GM18951 (cell line): ENCODE results near the gene DNMT3A.

Experiments used
- POLR2A ChIP-seq: IDR thresholded peaks from 4 replicates; pipeline ENCODE4 v1.6.1; 2011; ENCODE audit warnings: mild to moderate bottlenecking; ENCODE audit not compliant: insufficient read length, insufficient read depth; ENCODE audit errors: extremely low read depth
- in situ Hi-C: fragments of 300-500 bp; cut with MboI; formaldehyde crosslinking; loops from one replicate; pipeline ENCODE4 v1.12.0; 2022; ENCODE audit warnings: low sequenced_read_pairs, mixed read lengths, inconsistent platforms; ENCODE audit not compliant: unreplicated experiment

The DNMT3A gene

GRCh38 chr2:25347846-25348245 is 6.1 kb upstream of the DNMT3A start:
- in situ Hi-C loops, result no loop called here
- TF ChIP-seq POLR2A, result no peak

- no peak for TF ChIP-seq POLR2A
- in situ Hi-C loops, result no loop called here
Observed at GRCh38 chr2:25347205-25347815, 5.6 kb upstream of the DNMT3A start.

GRCh38 chr2:25343187-25343825 is 1.6 kb upstream of the DNMT3A start:
- no peak for TF ChIP-seq POLR2A
- in situ Hi-C loops, result no loop called here

- peak; percentile 48 for TF ChIP-seq POLR2A
- in situ Hi-C loops, result no loop called here
Observed at GRCh38 chr2:25342372-25343186, 854 bp upstream of the DNMT3A start.

- in situ Hi-C loops, result no loop called here
- TF ChIP-seq POLR2A, result no peak
Observed at GRCh38 chr2:25341011-25341727, 556 bp downstream of the DNMT3A start.

GRCh38 chr2:25340181-25340921 is 1.4 kb downstream of the DNMT3A start:
- TF ChIP-seq POLR2A, result no peak
- in situ Hi-C loops, result no loop called here

GRCh38 chr2:25339791-25340180 is 1.9 kb downstream of the DNMT3A start:
- in situ Hi-C loops, result no loop called here
- no peak for TF ChIP-seq POLR2A

- TF ChIP-seq POLR2A, result no peak
- in situ Hi-C loops, result no loop called here
Observed at GRCh38 chr2:25339211-25339674, 2.5 kb downstream of the DNMT3A start.

GRCh38 chr2:25338401-25338800 is 3.3 kb downstream of the DNMT3A start:
- in situ Hi-C loops, result no loop called here
- TF ChIP-seq POLR2A, result no peak

GRCh38 chr2:25337891-25338290 is 3.8 kb downstream of the DNMT3A start:
- in situ Hi-C loops, result no loop called here

GRCh38 chr2:25337276-25337675 is 4.4 kb downstream of the DNMT3A start:
- TF ChIP-seq POLR2A, result no peak
- in situ Hi-C loops, result no loop called here

More at GRCh38 chr2:25337891-25338290, 3.8 kb downstream of the DNMT3A start:
- no peak for TF ChIP-seq POLR2A

- in situ Hi-C loops, result no loop called here
- TF ChIP-seq POLR2A, result no peak
Observed at GRCh38 chr2:25336383-25336841, 5.3 kb downstream of the DNMT3A start.
